Activated CD8-positive, alpha-beta T cell treated with anti-CD3 and anti-CD28 coated beads, Interleukin-2, amount 10 ng/mL, durations not matched to agents 7 days and 5 days (primary cell): ENCODE results near the gene DYNC2H1. TPM values are rescaled to one million over a fixed set of nuclear protein-coding genes. Genes with fewer than 3 reads are reported as not detected.

Experiments used
- ATAC-seq: fragments of 150-1000 bp; cut with Tn5 transposase; one replicate; pipeline ENCODE4 v1.10.0; 2021; ENCODE audit warnings: moderate library complexity
- CTCF ChIA-PET: fragments of 350-600 bp; sonication (Branson Sonifier 250); formaldehyde crosslinking; loops from one replicate; lab custom pipeline; 2021; ENCODE audit warnings: antibody characterized with exemption; lab: Charles Lee
- POLR2A ChIA-PET: fragments of 350-600 bp; sonication (Branson Sonifier 250); formaldehyde crosslinking; loops from one replicate; lab custom pipeline; 2021; ENCODE audit warnings: antibody characterized with exemption; lab: Charles Lee
- DNase-seq: peaks from one replicate; pipeline ENCODE4 v3.0.0-alpha.2; 2020
- H3K27ac Mint-ChIP-seq: one replicate; pipeline ENCODE4 v1.8.0; 2021; ENCODE audit warnings: mild to moderate bottlenecking, mixed read lengths
- H3K27me3 Mint-ChIP-seq: one replicate; pipeline ENCODE4 v1.8.0; 2021; ENCODE audit warnings: low read depth, mixed read lengths
- H3K36me3 Mint-ChIP-seq: one replicate; pipeline ENCODE4 v1.8.0; 2021; ENCODE audit warnings: low read depth, mixed read lengths
- H3K4me1 Mint-ChIP-seq: one replicate; pipeline ENCODE4 v1.8.0; 2021; ENCODE audit warnings: low read depth, mixed read lengths
- H3K4me3 Mint-ChIP-seq: one replicate; pipeline ENCODE4 v1.8.0; 2021; ENCODE audit warnings: mild to moderate bottlenecking, mixed read lengths
- H3K9me3 Mint-ChIP-seq: one replicate; pipeline ENCODE4 v1.8.0; 2022; ENCODE audit warnings: mixed read lengths; ENCODE audit not compliant: insufficient read depth
- total RNA-seq, 2 experiments: library from RNA; stranded (reverse); gene quantifications; one replicate each; pipeline ENCODE4 v1.2.3, GENCODE V29; 2021

The DYNC2H1 gene
- total RNA-seq, 2 experiments from 2014 or later = 1.6 to 1.7 TPM

- no peaks in the 10 kb centered on the region for H3K27me3 Mint-ChIP-seq
- no peak overlapping the region for H3K4me3 Mint-ChIP-seq
- no peaks in the 10 kb centered on the region for H3K4me1 Mint-ChIP-seq
- DNase-seq (no peak), ATAC-seq (no peak)
- H3K27ac Mint-ChIP-seq = no peak overlapping the region
- CTCF ChIA-PET = no interaction called here
- POLR2A ChIA-PET = no interaction called here
- H3K36me3 Mint-ChIP-seq = no peaks in the 10 kb centered on the region
- H3K9me3 Mint-ChIP-seq = no peaks in the 10 kb centered on the region
Measured at GRCh38 chr11:103384652-103385051, 275.4 kb downstream of the DYNC2H1 start.

DNA sequence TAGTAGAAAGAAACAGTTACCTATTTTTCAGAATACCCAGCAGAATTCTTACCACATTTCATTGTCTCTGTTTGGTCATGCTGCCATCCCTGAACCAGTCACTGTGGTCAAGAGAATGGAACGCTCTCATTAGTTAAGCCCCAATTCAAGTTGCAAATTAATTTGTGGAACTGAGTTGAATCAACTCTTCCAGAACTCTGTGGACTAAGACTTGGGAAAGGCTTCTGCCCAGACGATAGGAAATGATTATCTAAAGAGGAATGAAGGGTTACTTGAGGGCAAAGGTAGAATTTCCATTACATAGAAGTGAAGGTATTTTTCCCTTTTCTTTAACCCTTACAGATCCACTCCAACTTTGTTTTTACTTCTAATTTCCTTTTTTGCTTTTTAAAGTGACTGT, 286.4 kb downstream of the DYNC2H1 start:
- no peaks in the 10 kb centered on the region for H3K36me3 Mint-ChIP-seq
- no peaks in the 10 kb centered on the region for H3K9me3 Mint-ChIP-seq
- no peaks in the 10 kb centered on the region for H3K4me1 Mint-ChIP-seq
- DNase-seq (no peak), ATAC-seq (no peak)
- ChIA-PET POLR2A (no interaction called here), CTCF (no interaction called here)
- no peaks in the 10 kb centered on the region for H3K27me3 Mint-ChIP-seq
- no peak overlapping the region for H3K4me3 Mint-ChIP-seq
- H3K27ac Mint-ChIP-seq = no peak overlapping the region

- Mint-ChIP-seq H3K27ac (no peak overlapping the region), H3K4me1 (no peaks in the 10 kb centered on the region), H3K27me3 (no peaks in the 10 kb centered on the region), H3K4me3 (no peak overlapping the region), H3K9me3 (no peaks in the 10 kb centered on the region), H3K36me3 (no peaks in the 10 kb centered on the region)
- ATAC-seq = no peak
- CTCF ChIA-PET = no interaction called here
- no peak for DNase-seq
- POLR2A ChIA-PET = no interaction called here
Measured at GRCh38 chr11:103396237-103396636, 287.0 kb downstream of the DYNC2H1 start.

GRCh38 chr11:103397369-103397768, 288.1 kb downstream of the DYNC2H1 start:
- no peaks in the 10 kb centered on the region for H3K9me3 Mint-ChIP-seq
- ChIA-PET POLR2A (no interaction called here), CTCF (no interaction called here)
- no peaks in the 10 kb centered on the region for H3K4me1 Mint-ChIP-seq
- ATAC-seq (no peak), DNase-seq (no peak)
- H3K27ac Mint-ChIP-seq = no peak overlapping the region
- H3K36me3 Mint-ChIP-seq = no peaks in the 10 kb centered on the region
- H3K27me3 Mint-ChIP-seq = no peaks in the 10 kb centered on the region
- H3K4me3 Mint-ChIP-seq = no peak overlapping the region

GRCh38 chr11:103398829-103399228, 289.6 kb downstream of the DYNC2H1 start:
- ATAC-seq (no peak), DNase-seq (no peak)
- no peaks in the 10 kb centered on the region for H3K36me3 Mint-ChIP-seq
- H3K9me3 Mint-ChIP-seq = no peaks in the 10 kb centered on the region
- ChIA-PET CTCF (no interaction called here), POLR2A (no interaction called here)
- H3K27me3 Mint-ChIP-seq = no peaks in the 10 kb centered on the region
- no peak overlapping the region for H3K27ac Mint-ChIP-seq
- H3K4me1 Mint-ChIP-seq = no peaks in the 10 kb centered on the region
- no peak overlapping the region for H3K4me3 Mint-ChIP-seq

GRCh38 chr11:103406357-103406756, 297.1 kb downstream of the DYNC2H1 start:
- no peak for ATAC-seq
- CTCF ChIA-PET = no interaction called here
- H3K4me3 Mint-ChIP-seq = no peak overlapping the region
- H3K36me3 Mint-ChIP-seq = no peaks in the 10 kb centered on the region
- no peak overlapping the region for H3K27ac Mint-ChIP-seq
- POLR2A ChIA-PET = no interaction called here
- H3K27me3 Mint-ChIP-seq = no peaks in the 10 kb centered on the region
- no peaks in the 10 kb centered on the region for H3K9me3 Mint-ChIP-seq
- DNase-seq = no peak
- no peaks in the 10 kb centered on the region for H3K4me1 Mint-ChIP-seq

GRCh38 chr11:103407641-103408040, 298.4 kb downstream of the DYNC2H1 start:
- Mint-ChIP-seq H3K27ac (no peak overlapping the region), H3K27me3 (no peaks in the 10 kb centered on the region), H3K36me3 (no peaks in the 10 kb centered on the region), H3K4me3 (no peak overlapping the region), H3K4me1 (no peaks in the 10 kb centered on the region), H3K9me3 (no peaks in the 10 kb centered on the region)
- DNase-seq = no peak
- ATAC-seq = no peak
- ChIA-PET POLR2A (no interaction called here), CTCF (no interaction called here)

DNA sequence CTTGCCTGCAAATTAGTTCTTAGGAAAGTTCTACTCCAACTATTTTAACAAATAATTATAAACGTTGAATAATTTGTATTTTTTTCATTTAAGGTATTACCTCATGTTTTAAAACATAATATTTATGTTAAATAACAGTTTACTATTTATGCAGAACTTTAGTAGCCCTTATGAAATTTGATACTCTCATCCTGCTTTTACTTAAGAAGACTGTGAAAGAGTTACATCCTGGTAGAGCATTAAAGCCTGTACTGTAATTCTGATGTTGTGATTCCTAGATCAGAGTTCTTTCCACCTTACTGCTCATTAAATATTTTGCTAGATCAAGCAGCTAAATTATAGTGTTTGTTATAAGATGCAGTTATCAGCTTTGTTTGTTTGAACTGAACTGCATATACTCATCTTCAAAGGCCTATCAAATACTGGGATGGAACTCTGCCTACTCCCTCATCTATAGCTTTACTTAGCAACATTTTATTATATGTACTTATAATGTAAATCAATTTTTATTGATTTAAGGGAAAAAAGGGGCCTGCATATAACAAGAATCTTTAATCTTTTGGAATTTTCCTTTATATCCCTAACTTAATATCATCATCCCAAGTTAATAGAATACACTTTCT, 304.2 kb downstream of the DYNC2H1 start:
- Mint-ChIP-seq H3K36me3 (no peaks in the 10 kb centered on the region), H3K27me3 (no peaks in the 10 kb centered on the region), H3K27ac (no peak overlapping the region), H3K4me1 (no peaks in the 10 kb centered on the region), H3K4me3 (no peak overlapping the region), H3K9me3 (no peaks in the 10 kb centered on the region)
- ChIA-PET POLR2A (no interaction called here), CTCF (no interaction called here)
- ATAC-seq = no peak
- DNase-seq = no peak

GRCh38 chr11:103418014-103418413, 308.8 kb downstream of the DYNC2H1 start:
- Mint-ChIP-seq H3K9me3 (no peaks in the 10 kb centered on the region), H3K27me3 (no peaks in the 10 kb centered on the region), H3K4me1 (peaks cover 8% of the 10 kb centered on the region), H3K27ac (no peak overlapping the region), H3K4me3 (no peak overlapping the region), H3K36me3 (no peaks in the 10 kb centered on the region)
- DNase-seq (no peak), ATAC-seq (no peak)
- ChIA-PET POLR2A (no interaction called here), CTCF (no interaction called here)

DNA sequence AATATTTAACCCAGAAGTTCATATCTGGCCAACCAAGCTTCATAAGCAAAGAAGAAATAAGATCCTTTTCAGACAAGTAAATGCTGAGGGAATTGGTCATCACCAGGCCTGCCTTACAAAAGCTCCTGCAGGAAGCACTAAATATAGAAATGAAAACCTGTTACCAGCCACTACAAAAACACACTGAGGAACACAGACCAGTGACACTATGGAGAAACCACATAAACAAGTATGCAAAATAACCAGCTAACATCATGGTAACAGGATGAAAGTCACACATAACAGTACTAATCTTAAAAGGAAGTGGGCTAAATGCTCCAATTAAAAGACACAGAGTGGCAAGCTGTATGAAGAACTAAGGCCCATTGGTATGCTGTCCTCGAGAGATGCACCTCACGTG, 311.4 kb downstream of the DYNC2H1 start:
- H3K4me1 Mint-ChIP-seq = peaks cover 8% of the 10 kb centered on the region
- ChIA-PET POLR2A (no interaction called here), CTCF (no interaction called here)
- no peaks in the 10 kb centered on the region for H3K9me3 Mint-ChIP-seq
- H3K27me3 Mint-ChIP-seq = no peaks in the 10 kb centered on the region
- H3K36me3 Mint-ChIP-seq = no peaks in the 10 kb centered on the region
- no peak overlapping the region for H3K4me3 Mint-ChIP-seq
- ATAC-seq (no peak), DNase-seq (no peak)
- H3K27ac Mint-ChIP-seq = peak overlapping the region; percentile 28

DNA sequence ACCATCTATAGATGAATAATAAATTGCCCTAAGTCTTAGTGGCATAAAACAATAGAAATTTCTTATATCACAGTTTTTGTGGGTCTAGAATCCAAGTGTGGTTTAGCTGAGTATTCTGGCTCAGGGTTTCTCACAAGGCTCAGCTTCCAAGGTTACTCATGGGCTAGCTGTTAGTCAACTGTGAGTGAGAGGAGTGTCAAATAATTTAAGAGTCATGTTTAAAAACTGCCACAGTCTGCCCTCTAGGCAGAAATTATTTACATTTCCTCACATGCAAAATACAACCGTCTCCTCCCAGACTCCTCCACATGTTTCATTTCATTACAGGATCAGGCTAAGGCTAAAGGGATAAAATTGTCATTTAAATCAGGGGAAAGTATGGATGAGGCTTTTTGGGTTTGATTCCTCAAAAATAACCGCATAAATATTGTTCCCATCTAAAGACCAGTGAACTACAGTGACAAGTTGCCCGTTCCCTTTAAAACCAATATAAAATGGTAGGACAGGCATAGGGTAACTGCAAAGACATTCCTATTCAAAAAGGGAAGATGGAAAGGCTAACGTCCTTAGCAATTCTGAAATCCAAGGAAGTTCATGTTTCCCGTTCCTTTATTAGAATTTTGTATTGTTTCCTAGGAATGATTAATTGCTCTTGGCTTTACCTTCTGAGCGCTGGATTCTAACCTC, 324.3 kb downstream of the DYNC2H1 start:
- H3K27me3 Mint-ChIP-seq = no peaks in the 10 kb centered on the region
- no peaks in the 10 kb centered on the region for H3K36me3 Mint-ChIP-seq
- H3K27ac Mint-ChIP-seq = no peak overlapping the region
- H3K4me1 Mint-ChIP-seq = no peaks in the 10 kb centered on the region
- ATAC-seq = no peak
- H3K9me3 Mint-ChIP-seq = no peaks in the 10 kb centered on the region
- ChIA-PET POLR2A (no interaction called here), CTCF (no interaction called here)
- no peak overlapping the region for H3K4me3 Mint-ChIP-seq
- no peak for DNase-seq

GRCh38 chr11:103434073-103434411, 324.8 kb downstream of the DYNC2H1 start:
- no peak for ATAC-seq
- Mint-ChIP-seq H3K36me3 (no peaks in the 10 kb centered on the region), H3K4me1 (no peaks in the 10 kb centered on the region), H3K9me3 (no peaks in the 10 kb centered on the region), H3K27me3 (no peaks in the 10 kb centered on the region), H3K27ac (no peak overlapping the region), H3K4me3 (no peak overlapping the region)
- no peak for DNase-seq
- ChIA-PET CTCF (no interaction called here), POLR2A (no interaction called here)
